Measurements from ENCODE around the gene KCNK5.

Gene KCNK5

GRCh38 chr6:39184906-39185580, 44.2 kb downstream of the KCNK5 start:
- H3K9me3 ChIP-seq (ENCODE audit: control insufficient read depth, insufficient read depth, low read depth, low read length), result no peaks in the 10 kb centered on the region
- CTCF ChIA-PET, result interaction anchor here (0.7 to 1.6 kb wide), 7 partner anchors 19 to 212 kb away, joined by 3 to 5 read pairs (median 3); no protein-coding TSS in a partner anchor
- no peak overlapping the region for H3K4me3 ChIP-seq (ENCODE audit: low read depth, low read length)
- H3K36me3 ChIP-seq (ENCODE audit: control insufficient read depth in 2 of 2, insufficient read depth in 1 of 2, low read length in 2 of 2), result no peaks in the 10 kb centered on the region
- no peaks in the 10 kb centered on the region for H3K4me1 ChIP-seq (ENCODE audit: control insufficient read depth, insufficient read depth, low read length)
- TF ChIP-seq, protein P1, sequence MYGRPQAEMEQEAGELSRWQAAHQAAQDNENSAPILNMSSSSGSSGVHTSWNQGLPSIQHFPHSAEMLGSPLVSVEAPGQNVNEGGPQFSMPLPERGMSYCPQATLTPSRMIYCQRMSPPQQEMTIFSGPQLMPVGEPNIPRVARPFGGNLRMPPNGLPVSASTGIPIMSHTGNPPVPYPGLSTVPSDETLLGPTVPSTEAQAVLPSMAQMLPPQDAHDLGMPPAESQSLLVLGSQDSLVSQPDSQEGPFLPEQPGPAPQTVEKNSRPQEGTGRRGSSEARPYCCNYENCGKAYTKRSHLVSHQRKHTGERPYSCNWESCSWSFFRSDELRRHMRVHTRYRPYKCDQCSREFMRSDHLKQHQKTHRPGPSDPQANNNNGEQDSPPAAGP (tag by site-specific recombination; IDR thresholded peaks at IDR 0.05), result 0 out of 2 replicates have a peak, but pooled peaks have one; percentile 32
- peak; percentile 65 for TF ChIP-seq ZBTB20 (tag by site-specific recombination; IDR thresholded peaks at IDR 0.05)
- TF ChIP-seq ZNF677 (tag by site-specific recombination; IDR thresholded peaks at IDR 0.05), result no peak
- POLR2A ChIA-PET, result no interaction called here
- H3K27ac ChIP-seq (ENCODE audit: extremely low read depth, low read depth, low read length), result no peak overlapping the region

GRCh38 chr6:39182604-39183003, 46.7 kb downstream of the KCNK5 start:
- Histone ChIP-seq H3K4me1 (ENCODE audit: control insufficient read depth, insufficient read depth, low read length) (no peaks in the 10 kb centered on the region), H3K36me3 (ENCODE audit: control insufficient read depth in 2 of 2, insufficient read depth in 1 of 2, low read length in 2 of 2) (no peaks in the 10 kb centered on the region), H3K4me3 (ENCODE audit: low read depth, low read length) (no peak overlapping the region), H3K27ac (ENCODE audit: extremely low read depth, low read depth, low read length) (no peak overlapping the region), H3K9me3 (ENCODE audit: control insufficient read depth, insufficient read depth, low read depth, low read length) (no peaks in the 10 kb centered on the region)
- ChIA-PET CTCF (interaction anchor here (0.5 to 1.8 kb wide), 10 partner anchors 9 to 307 kb away, joined by 3 to 7 read pairs (median 4); no protein-coding TSS in a partner anchor), POLR2A (interaction anchor here (1.2 kb wide), 1 partner anchor 37 kb away, joined by 4 read pairs; no protein-coding TSS in a partner anchor)
- TF ChIP-seq ZNF558 (tag by site-specific recombination; IDR thresholded peaks at IDR 0.05), result no peak
- no peak for TF ChIP-seq ZIC2 (tag by site-specific recombination; IDR thresholded peaks at IDR 0.05)
- TF ChIP-seq ZNF140 (tag by site-specific recombination; IDR thresholded peaks at IDR 0.05), result no peak
- TF ChIP-seq ZNF223 (tag by site-specific recombination; IDR thresholded peaks at IDR 0.05), result no peak
- TF ChIP-seq GLI4 (tag by site-specific recombination; IDR thresholded peaks at IDR 0.05), result no peak
- no peak for TF ChIP-seq ZNF132 (tag by site-specific recombination; IDR thresholded peaks at IDR 0.05; ENCODE audit: borderline replicate concordance)
- TF ChIP-seq ZNF114 (tag by site-specific recombination; IDR thresholded peaks at IDR 0.05), result no peak
- no peak for TF ChIP-seq EGR2 (tag by site-specific recombination; IDR thresholded peaks at IDR 0.05; ENCODE audit: low read depth)
- TF ChIP-seq ZNF639 (tag by site-specific recombination; IDR thresholded peaks at IDR 0.05), result no peak
- no peak for TF ChIP-seq ZNF121 (tag by site-specific recombination; IDR thresholded peaks at IDR 0.05)
- no peak for TF ChIP-seq ZNF677 (tag by site-specific recombination; IDR thresholded peaks at IDR 0.05)
- TF ChIP-seq MYNN (tag by site-specific recombination; IDR thresholded peaks at IDR 0.05; ENCODE audit: borderline replicate concordance), result no peak
- TF ChIP-seq, protein P2, sequence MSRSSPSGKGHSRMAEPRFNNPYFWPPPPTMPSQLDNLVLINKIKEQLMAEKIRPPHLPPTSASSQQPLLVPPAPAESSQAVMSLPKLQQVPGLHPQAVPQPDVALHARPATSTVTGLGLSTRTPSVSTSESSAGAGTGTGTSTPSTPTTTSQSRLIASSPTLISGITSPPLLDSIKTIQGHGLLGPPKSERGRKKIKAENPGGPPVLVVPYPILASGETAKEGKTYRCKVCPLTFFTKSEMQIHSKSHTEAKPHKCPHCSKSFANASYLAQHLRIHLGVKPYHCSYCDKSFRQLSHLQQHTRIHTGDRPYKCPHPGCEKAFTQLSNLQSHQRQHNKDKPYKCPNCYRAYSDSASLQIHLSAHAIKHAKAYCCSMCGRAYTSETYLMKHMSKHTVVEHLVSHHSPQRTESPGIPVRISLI (tag by site-specific recombination; IDR thresholded peaks at IDR 0.05), result no peak

DNA sequence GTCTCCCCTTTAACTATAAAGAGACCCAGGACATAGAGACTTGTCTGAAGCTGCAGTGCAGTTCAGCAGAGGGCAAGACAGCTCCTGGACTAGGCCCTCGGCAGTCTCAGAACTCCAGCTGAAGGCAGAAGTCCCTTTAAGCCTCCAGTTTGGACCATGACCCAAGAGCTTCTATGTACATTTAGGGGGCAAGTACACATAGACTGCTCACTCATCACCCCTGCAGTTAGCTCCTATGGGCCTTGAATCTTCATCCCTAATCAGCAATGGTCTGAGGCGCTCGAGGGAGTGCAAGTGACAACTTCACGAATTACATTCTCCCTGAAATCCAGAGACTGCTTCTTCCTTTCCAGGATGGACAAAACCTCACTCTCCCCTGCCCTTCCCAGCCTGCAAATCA, 47.4 kb downstream of the KCNK5 start:
- ChIA-PET POLR2A (no interaction called here), CTCF (interaction anchor here (1.0 to 1.8 kb wide), 5 partner anchors 8 to 307 kb away, joined by 3 to 7 read pairs (median 5); no protein-coding TSS in a partner anchor)
- Histone ChIP-seq H3K9me3 (ENCODE audit: control insufficient read depth, insufficient read depth, low read depth, low read length) (no peaks in the 10 kb centered on the region), H3K4me3 (ENCODE audit: low read depth, low read length) (no peak overlapping the region), H3K36me3 (ENCODE audit: control insufficient read depth in 2 of 2, insufficient read depth in 1 of 2, low read length in 2 of 2) (no peaks in the 10 kb centered on the region), H3K4me1 (ENCODE audit: control insufficient read depth, insufficient read depth, low read length) (no peaks in the 10 kb centered on the region), H3K27ac (ENCODE audit: extremely low read depth, low read depth, low read length) (no peak overlapping the region)
- TF ChIP-seq ZNF843 (tag by site-specific recombination; IDR thresholded peaks at IDR 0.05) (no peak), ZNF174 (tag by site-specific recombination; IDR thresholded peaks at IDR 0.05) (no peak), ZNF610 (tag by site-specific recombination; IDR thresholded peaks at IDR 0.05; ENCODE audit: borderline replicate concordance) (no peak), SCRT1 (tag by site-specific recombination; IDR thresholded peaks at IDR 0.05; ENCODE audit: borderline replicate concordance) (no peak), ZNF324 (tag by site-specific recombination; IDR thresholded peaks at IDR 0.05) (no peak)

Measured in HEK293 (cell line).